IPS DF 4.7 (cell line): ENCODE measurements around the gene WBP11.

Experiments
- DNase-seq: peaks from one replicate; pipeline ENCODE4 v3.0.0-alpha.2; 2013; ENCODE audit warnings: low spot score; ENCODE audit errors: extremely low read depth

WBP11 gene

GRCh38 chr12:14825256-14825655, 22.0 kb upstream of the WBP11 start:
- DNase-seq = no peak

GRCh38 chr12:14824012-14824634, 20.8 kb upstream of the WBP11 start:
- no peak for DNase-seq

- DNase-seq = no peak
These were observed 10.7 kb upstream of the WBP11 start, which contains the start of gene SMCO3 for GRCh38 chr12:14814014-14814413. TSS of gene SMCO3 (minus strand) at chr12:14814182. CDS start at chr12:14806680, 7,502 bp downstream.

GRCh38 chr12:14811486-14811885, 8.2 kb upstream of the WBP11 start:
- DNase-seq = no peak

GRCh38 chr12:14810953-14811483, 7.7 kb upstream of the WBP11 start:
- no peak for DNase-seq

GRCh38 chr12:14810167-14810952, 7.1 kb upstream of the WBP11 start:
- no peak for DNase-seq

- DNase-seq = no peak
These were observed 517 bp upstream of the WBP11 start for GRCh38 chr12:14803830-14804160.

- no peak for DNase-seq
These were observed 612 bp downstream of the WBP11 start for GRCh38 chr12:14802721-14803010.

GRCh38 chr12:14802247-14802646, 1.0 kb downstream of the WBP11 start:
- DNase-seq = no peak

GRCh38 chr12:14795028-14795448, 8.2 kb downstream of the WBP11 start:
- DNase-seq = no peak

GRCh38 chr12:14785568-14785967, 17.7 kb downstream of the WBP11 start:
- no peak for DNase-seq

GRCh38 chr12:14784471-14784870, 18.8 kb downstream of the WBP11 start:
- DNase-seq = no peak

GRCh38 chr12:14782756-14783155, 20.5 kb downstream of the WBP11 start:
- DNase-seq = no peak

GRCh38 chr12:14781563-14781962, 21.7 kb downstream of the WBP11 start:
- DNase-seq = no peak

GRCh38 chr12:14780859-14781258, 22.4 kb downstream of the WBP11 start:
- no peak for DNase-seq

GRCh38 chr12:14779834-14780233, 23.4 kb downstream of the WBP11 start:
- no peak for DNase-seq

GRCh38 chr12:14777271-14777670, 26.0 kb downstream of the WBP11 start:
- DNase-seq = no peak

- DNase-seq = no peak
These were observed 26.9 kb downstream of the WBP11 start for GRCh38 chr12:14776236-14776961.

- no peak for DNase-seq
These were observed 27.7 kb downstream of the WBP11 start for GRCh38 chr12:14775636-14775980.

GRCh38 chr12:14774906-14775635, 28.2 kb downstream of the WBP11 start:
- DNase-seq = no peak

- DNase-seq = peak; percentile 94
These were observed 29.0 kb downstream of the WBP11 start for GRCh38 chr12:14774074-14774905.
